Measurements from ENCODE around the gene PAQR4.

Gene PAQR4

DNA sequence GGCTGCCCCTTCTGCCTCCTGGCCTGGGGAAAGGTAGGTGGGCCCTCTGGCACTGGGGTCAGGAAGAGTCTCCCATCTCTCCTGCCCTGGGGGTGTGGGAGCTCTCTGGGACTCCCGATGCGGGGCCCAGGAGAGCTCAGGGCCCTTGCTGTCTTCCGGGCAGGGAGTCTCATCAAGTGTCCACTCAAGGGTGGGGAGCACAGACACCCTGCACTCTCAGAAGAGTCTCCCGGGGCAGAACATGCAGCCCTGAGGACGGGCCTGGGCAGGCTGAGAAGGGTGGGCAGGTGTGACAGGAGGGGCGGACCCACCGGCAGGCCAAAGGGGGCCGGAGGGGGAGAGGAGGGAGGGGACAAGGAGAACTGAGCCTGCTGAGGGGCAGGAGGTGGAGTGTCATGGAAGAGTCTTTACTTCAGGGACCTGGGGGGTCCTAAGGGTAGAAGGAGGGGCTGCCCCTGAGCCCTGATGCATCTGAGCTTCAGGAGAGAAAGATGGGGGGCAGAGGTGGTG lies 19.5 kb downstream of the PAQR4 start:
- no peak for TF ChIP-seq CTCF (IDR thresholded peaks at IDR 0.05)

DNA sequence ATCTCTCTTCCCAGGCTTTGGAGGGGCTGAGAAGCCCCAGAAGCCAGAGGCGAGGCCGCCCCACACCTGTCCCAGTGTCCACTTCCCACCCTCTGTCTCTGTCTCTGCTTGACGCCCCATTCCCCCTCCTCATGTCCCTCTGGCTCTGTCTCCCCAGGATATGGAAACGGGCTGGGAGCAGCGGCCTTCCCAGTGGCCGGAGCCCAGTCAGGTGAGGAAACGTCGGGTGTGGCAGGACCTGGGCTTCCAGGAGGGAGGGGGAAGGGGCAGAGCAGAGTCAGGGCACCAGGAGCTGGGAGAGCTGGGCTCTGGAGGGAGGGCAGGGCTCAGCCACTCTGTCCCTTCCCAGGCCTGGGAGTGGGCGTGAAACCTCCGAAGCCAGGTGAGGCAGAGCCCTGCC lies 21.7 kb downstream of the PAQR4 start:
- no peak for TF ChIP-seq CTCF (IDR thresholded peaks at IDR 0.05)

DNA sequence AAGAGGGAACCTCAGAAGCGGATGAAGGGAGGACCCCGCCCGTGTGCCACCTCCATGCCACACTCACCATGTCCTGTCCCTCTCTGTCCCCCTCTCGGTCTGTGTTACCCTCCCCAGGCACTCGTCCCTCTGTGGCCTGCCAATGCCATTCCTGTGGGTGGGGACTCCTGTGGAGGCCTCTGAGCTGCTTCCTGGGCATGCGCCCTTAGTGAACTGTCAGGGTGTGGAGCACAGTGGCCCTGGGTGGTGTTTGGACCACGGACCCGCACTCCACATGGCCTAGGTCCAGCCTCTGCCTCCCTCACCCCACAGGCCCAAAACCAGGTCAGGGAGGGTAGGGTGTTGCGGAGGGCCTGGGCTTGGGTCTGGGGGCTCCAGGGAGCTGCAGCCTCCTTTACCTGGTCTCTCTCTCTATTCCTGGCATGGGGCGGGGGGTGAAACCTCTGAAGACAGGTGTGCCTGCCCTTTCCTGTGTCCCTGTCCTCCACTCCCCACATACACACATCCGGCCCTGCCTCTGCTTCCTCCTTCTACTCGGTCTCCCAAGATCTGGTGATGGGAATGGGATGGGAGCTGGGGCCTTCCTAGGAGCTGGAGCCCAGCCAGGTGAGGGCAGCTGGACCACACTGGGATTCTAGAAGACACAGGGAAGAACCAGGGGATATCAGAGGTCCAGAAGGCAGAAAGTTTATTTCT lies 22.6 kb downstream of the PAQR4 start:
- no peak for TF ChIP-seq CTCF (IDR thresholded peaks at IDR 0.05)

DNA sequence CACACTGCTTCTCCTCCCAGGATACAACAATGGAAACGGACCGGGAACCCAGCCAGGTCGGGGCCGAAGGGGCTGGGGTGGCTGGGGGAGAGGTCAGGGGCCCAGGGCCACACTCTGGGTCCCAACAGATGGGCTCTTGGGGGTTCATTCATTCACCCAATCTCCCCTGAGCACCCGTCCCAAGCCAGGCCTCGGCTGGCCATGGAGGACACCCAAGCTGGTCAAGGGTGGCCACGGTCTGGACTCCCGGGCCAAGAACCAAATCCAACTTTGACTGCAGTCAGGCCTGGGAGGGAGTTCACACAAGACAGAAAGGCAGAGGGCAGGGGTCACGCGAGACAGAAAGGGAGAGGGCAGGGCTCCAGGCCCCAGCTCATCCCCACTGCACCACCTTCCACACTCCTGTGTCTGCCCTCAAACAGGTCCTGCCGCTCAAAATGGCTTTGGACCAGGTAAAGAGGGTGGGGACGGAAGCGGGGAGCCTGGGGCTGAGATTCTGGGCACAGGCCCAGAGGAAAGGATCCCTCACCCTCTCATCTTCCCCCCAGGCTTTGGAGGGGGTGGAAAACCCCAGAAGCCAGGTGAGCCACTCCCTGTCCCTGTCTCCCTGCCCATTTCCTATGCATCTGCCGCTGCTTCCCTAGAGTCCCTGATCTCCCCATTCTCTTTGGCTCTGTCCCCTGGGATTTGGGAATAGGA lies 23.4 kb downstream of the PAQR4 start:
- no peak for TF ChIP-seq CTCF (IDR thresholded peaks at IDR 0.05)

- no peak for TF ChIP-seq CTCF (IDR thresholded peaks at IDR 0.05)
Observed at GRCh38 chr16:2996298-2996697, 27.1 kb downstream of the PAQR4 start.

DNA sequence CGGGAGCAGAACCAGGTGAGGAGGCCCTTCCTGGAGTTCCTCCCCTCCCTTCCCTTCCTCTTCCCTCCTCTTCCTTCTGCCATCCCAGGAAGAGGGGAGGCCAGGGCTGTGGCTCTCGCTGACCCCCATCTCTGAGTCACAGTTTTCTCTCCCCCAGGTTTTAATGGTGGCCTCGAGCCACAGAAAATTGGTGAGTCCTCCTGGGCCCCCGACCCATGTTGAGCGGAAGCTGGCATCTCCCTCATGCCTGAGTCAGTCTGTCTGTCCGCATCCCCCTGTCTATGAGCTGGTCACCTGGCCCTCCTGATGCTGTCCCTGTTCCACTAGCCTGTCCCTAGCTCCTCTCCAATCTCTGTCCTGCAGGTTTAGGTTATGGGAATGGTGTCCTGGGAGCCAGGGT lies 30.8 kb downstream of the PAQR4 start:
- no peak for TF ChIP-seq CTCF (IDR thresholded peaks at IDR 0.05)

GRCh38 chr16:3000540-3000939 lies 31.4 kb downstream of the PAQR4 start:
- TF ChIP-seq CTCF (IDR thresholded peaks at IDR 0.05), result no peak

Measured in LNCAP (cell line).